ENCODE data around the gene SLX4IP. TPM values are rescaled to one million over a fixed set of nuclear protein-coding genes. Genes with fewer than 3 reads are reported as not detected.

The SLX4IP gene
- polyA plus RNA-seq, 2 of the 4 experiments (the other 2 are of a cell fraction), result 3.4 to 7.5 TPM

GRCh38 chr20:10475225-10475624 is 40.1 kb downstream of the SLX4IP start:
- Histone ChIP-seq H3K4me3 (no peak overlapping the region), H3K4me2 (no peak overlapping the region), H3K27ac (peak overlapping the region in 1 of 2 experiments; percentile 43; a peak in 3 of 6 replicates), H3K9me3 (0 out of 3 replicates have a peak, but pooled peaks cover 5% of the 10 kb centered on the region), H3K4me1 (peaks cover 16% of the 10 kb centered on the region)
- no peak for FAIRE-seq
- ChIA-PET CTCF (interaction anchor here (0.7 to 1.7 kb wide), 7 partner anchors 9 to 497 kb away, joined by 3 to 6 read pairs (median 3); no protein-coding TSS in a partner anchor), POLR2A (no interaction called here)
- WGBS (ENCODE audit: missing lambda C conversion rate), result 98% methylated on average over 2 of the region's 2 CpGs
- peak in 1 of 2 experiments; percentile 49; a peak in 3 of 6 replicates for ATAC-seq
- no peak for DNase-seq (ENCODE audit: low read depth in 1 of 2, low spot score in 1 of 2)
- TF ChIP-seq, protein P1, sequence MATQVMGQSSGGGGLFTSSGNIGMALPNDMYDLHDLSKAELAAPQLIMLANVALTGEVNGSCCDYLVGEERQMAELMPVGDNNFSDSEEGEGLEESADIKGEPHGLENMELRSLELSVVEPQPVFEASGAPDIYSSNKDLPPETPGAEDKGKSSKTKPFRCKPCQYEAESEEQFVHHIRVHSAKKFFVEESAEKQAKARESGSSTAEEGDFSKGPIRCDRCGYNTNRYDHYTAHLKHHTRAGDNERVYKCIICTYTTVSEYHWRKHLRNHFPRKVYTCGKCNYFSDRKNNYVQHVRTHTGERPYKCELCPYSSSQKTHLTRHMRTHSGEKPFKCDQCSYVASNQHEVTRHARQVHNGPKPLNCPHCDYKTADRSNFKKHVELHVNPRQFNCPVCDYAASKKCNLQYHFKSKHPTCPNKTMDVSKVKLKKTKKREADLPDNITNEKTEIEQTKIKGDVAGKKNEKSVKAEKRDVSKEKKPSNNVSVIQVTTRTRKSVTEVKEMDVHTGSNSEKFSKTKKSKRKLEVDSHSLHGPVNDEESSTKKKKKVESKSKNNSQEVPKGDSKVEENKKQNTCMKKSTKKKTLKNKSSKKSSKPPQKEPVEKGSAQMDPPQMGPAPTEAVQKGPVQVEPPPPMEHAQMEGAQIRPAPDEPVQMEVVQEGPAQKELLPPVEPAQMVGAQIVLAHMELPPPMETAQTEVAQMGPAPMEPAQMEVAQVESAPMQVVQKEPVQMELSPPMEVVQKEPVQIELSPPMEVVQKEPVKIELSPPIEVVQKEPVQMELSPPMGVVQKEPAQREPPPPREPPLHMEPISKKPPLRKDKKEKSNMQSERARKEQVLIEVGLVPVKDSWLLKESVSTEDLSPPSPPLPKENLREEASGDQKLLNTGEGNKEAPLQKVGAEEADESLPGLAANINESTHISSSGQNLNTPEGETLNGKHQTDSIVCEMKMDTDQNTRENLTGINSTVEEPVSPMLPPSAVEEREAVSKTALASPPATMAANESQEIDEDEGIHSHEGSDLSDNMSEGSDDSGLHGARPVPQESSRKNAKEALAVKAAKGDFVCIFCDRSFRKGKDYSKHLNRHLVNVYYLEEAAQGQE (IDR thresholded peaks at IDR 0.05), result no peak
- TF ChIP-seq EHF (CRISPR knock-in tag; IDR thresholded peaks at IDR 0.05) (no peak), HOXB5 (CRISPR knock-in tag; IDR thresholded peaks at IDR 0.05) (no peak), HOXA7 (CRISPR knock-in tag; IDR thresholded peaks at IDR 0.05) (no peak), ESRRA (IDR thresholded peaks at IDR 0.05; ENCODE audit: borderline replicate concordance, low read length) (no peak), HEYL (CRISPR knock-in tag; IDR thresholded peaks at IDR 0.05) (no peak), E2F6 (IDR thresholded peaks at IDR 0.05; ENCODE audit: borderline replicate concordance, low read depth) (no peak)

GRCh38 chr20:10476319-10476724 is 41.2 kb downstream of the SLX4IP start:
- FAIRE-seq (no peak), ATAC-seq (peak in 1 of 2 experiments; percentile 38; a peak in 3 of 6 replicates), DNase-seq (ENCODE audit: low read depth in 1 of 2, low spot score in 1 of 2) (no peak)
- Histone ChIP-seq H3K4me1 (peaks cover 16% of the 10 kb centered on the region), H3K4me2 (peak overlapping the region; percentile 40), H3K9me3 (0 out of 3 replicates have a peak, but pooled peaks cover 5% of the 10 kb centered on the region), H3K4me3 (no peak overlapping the region), H3K27ac (peak overlapping the region; percentile 14 to 43; a peak in 3 of 6 replicates)
- 78% methylated on average over 3 of the region's 3 CpGs for WGBS (ENCODE audit: missing lambda C conversion rate)
- CTCF ChIA-PET, result interaction anchor here (0.7 to 1.5 kb wide), 6 partner anchors 77 to 1067 kb away, joined by 3 read pairs; no protein-coding TSS in a partner anchor
- POLR2A ChIA-PET, result no interaction called here
- TF ChIP-seq HOXB13 (CRISPR knock-in tag; IDR thresholded peaks at IDR 0.05; ENCODE audit: low read depth), result no peak
- no peak for TF ChIP-seq ATOH8 (CRISPR knock-in tag; IDR thresholded peaks at IDR 0.05; ENCODE audit: low read depth)
- no peak for TF ChIP-seq FOSL2 (IDR thresholded peaks at IDR 0.05)
- 0 out of 2 replicates have a peak, but pooled peaks have one; percentile 8 for TF ChIP-seq FOSL2 (CRISPR knock-in tag; IDR thresholded peaks at IDR 0.05)
- no peak for TF ChIP-seq MAX (IDR thresholded peaks at IDR 0.05)
- TF ChIP-seq MAFK (IDR thresholded peaks at IDR 0.05; ENCODE audit: partially characterized antibody), result peak; percentile 72
- TF ChIP-seq NFE2L2 (conservative IDR thresholded peaks at IDR 0.05; ENCODE audit: low read length), result 0 out of 2 replicates have a peak, but pooled peaks have one; percentile 4
- no peak for TF ChIP-seq SREBF2 (IDR thresholded peaks at IDR 0.05)
- no peak for TF ChIP-seq KDM1A (IDR thresholded peaks at IDR 0.05; ENCODE audit: low read depth)
- TF ChIP-seq RAD21 (conservative IDR thresholded peaks at IDR 0.05 in 1 of 2, IDR thresholded peaks at IDR 0.05 in 1 of 2), result no peak
- no peak for TF ChIP-seq JUNB (IDR thresholded peaks at IDR 0.05)
- TF ChIP-seq JUN (IDR thresholded peaks at IDR 0.05), result no peak
